HL-60 (cell line): ENCODE data around the gene NEBL.

ENCODE experiments used
- CTCF ChIP-seq: IDR thresholded peaks from one replicate; pipeline ENCODE4 v1.5.1; 2011; ENCODE audit warnings: low read length, control low read depth, inconsistent platforms; ENCODE audit not compliant: insufficient read depth
- GABPA ChIP-seq: IDR thresholded peaks from 2 replicates; pipeline ENCODE4 v1.6.1; 2012; ENCODE audit warnings: low read depth
- POLR2AphosphoS5 ChIP-seq: IDR thresholded peaks from 2 replicates; pipeline ENCODE4 v1.6.1; 2012; ENCODE audit warnings: low read depth
- REST ChIP-seq: IDR thresholded peaks from 2 replicates; pipeline ENCODE4 v1.6.1; 2012; ENCODE audit warnings: low read depth; ENCODE audit not compliant: insufficient replicate concordance

GRCh38 chr10:20853276-20853675 lies 43.8 kb downstream of the NEBL start:
- no peak for TF ChIP-seq CTCF
- TF ChIP-seq REST: no peak
- TF ChIP-seq GABPA: no peak
- no peak for TF ChIP-seq POLR2AphosphoS5
